ENCODE results near the gene TNFAIP8L2. TPM values are rescaled to one million over a fixed set of nuclear protein-coding genes. Genes with fewer than 3 reads are reported as not detected.

Gene TNFAIP8L2
- total RNA-seq, 6 experiments from 2014 or later = 1.1 to 4.2 (median 2.2) TPM

- WGBS (ENCODE audit: insufficient coverage, low coverage, low lambda C conversion rate, missing lambda C conversion rate) = 4% methylated on average over 11 of the region's 15 CpGs
- peak in 1 of 3 donors; percentile 64 for DNase-seq
Measured at GRCh38 chr1:151165281-151165737, 8.9 kb downstream of the TNFAIP8L2 start.

DNA sequence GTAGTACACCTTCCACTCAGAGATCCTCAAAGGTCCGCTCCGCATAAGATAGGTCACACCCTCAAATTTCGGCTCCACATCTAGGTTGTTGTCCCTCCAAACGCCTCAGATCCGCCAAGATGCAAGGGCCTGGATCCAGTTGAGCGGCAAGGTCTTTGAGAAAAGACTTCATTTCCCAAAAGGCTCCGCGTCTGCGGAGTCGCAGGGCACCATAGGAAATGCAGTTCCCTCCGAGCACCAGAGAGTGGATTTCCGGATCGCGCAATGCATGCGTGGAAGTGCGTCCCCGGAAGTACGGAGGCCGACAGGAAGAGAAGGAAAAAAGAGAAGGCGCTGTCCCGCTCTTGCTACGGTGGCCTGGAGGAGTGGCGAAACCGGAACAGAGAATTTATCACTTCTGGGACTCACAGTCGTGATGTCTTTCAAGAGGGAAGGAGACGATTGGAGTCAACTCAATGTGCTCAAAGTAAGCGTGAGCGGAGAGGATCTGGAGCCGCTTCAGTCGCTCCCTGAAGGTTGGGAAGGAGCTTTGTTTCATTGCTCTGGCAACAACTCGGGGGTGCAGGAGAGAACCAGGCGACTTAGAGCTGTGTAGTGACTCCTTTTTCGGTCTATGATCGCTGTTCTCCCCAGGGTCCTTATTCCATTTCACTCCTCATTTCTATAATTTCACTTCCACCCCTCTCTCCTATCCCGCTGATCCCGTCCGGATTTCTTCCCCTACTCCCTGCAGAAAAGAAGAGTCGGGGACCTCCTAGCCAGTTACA lies 9.5 kb downstream of the TNFAIP8L2 start, which contains the start of the genes LYSMD1 and SCNM1:
Gene LYSMD1, minus strand, starts transcription at position 165 of the 767 bp plus-strand sequence. CDS start 644 bp downstream, outside the sequence.
Gene SCNM1, plus strand, starts transcription at position 407 of the 767 bp plus-strand sequence. Its CDS starts 9 bp downstream, at position 416.
- Histone ChIP-seq H3K27ac (peak within 1 kb of the TSS; percentile 35 to 76 (median 63)), H3K4me1 (peaks cover 0 to 15% (median 7%) of the 10 kb centered on the region in 4 donors), H3K27me3 (no peaks in the 10 kb centered on the region), H3K4me3 (peak within 1 kb of the TSS; percentile 51 to 72 (median 70)), H3K9me3 (no peaks in the 10 kb centered on the region), H3K36me3 (peaks cover 0 to 26% (median 7%) of the 10 kb centered on the region in 4 donors)
- under 1% methylated on average over 35 of the region's 38 CpGs for WGBS (ENCODE audit: insufficient coverage, low coverage, low lambda C conversion rate, missing lambda C conversion rate)
- TF ChIP-seq POLR2A (IDR thresholded peaks at IDR 0.05) (peak; percentile 20), CTCF (IDR thresholded peaks at IDR 0.05) (peak in 1 of 4 donors; percentile 28)
- peak; percentile 93 to 94 (median 94) for ATAC-seq
- peak; percentile 94 to 98 (median 98) for DNase-seq
- intact Hi-C loops (cut with DNase I) = no loop called here

More at GRCh38 chr1:151165281-151165737, 8.9 kb downstream of the TNFAIP8L2 start:
- intact Hi-C loops (cut with DNase I) = no loop called here
- Histone ChIP-seq H3K4me1 (peaks cover 0 to 15% (median 7%) of the 10 kb centered on the region in 4 donors), H3K27me3 (no peaks in the 10 kb centered on the region), H3K27ac (peak overlapping the region; percentile 35 to 76 (median 63)), H3K36me3 (peaks cover 0 to 32% (median 11%) of the 10 kb centered on the region in 4 donors), H3K4me3 (peak overlapping the region; percentile 51 to 72 (median 70)), H3K9me3 (no peaks in the 10 kb centered on the region)
- peak; percentile 30 to 53 (median 45) for ATAC-seq
- TF ChIP-seq CTCF (IDR thresholded peaks at IDR 0.05) (no peak), POLR2A (IDR thresholded peaks at IDR 0.05) (no peak)

- WGBS (ENCODE audit: insufficient coverage, low coverage, low lambda C conversion rate, missing lambda C conversion rate) = 3% methylated on average over 15 of the region's 15 CpGs
- Histone ChIP-seq H3K9me3 (no peaks in the 10 kb centered on the region), H3K27me3 (no peaks in the 10 kb centered on the region), H3K4me3 (peak overlapping the region; percentile 51 to 72 (median 70)), H3K36me3 (peaks cover 0 to 21% (median 4%) of the 10 kb centered on the region in 4 donors), H3K27ac (no peak overlapping the region), H3K4me1 (peaks cover 0 to 15% (median 7%) of the 10 kb centered on the region in 4 donors)
- intact Hi-C loops (cut with DNase I) = no loop called here
- TF ChIP-seq POLR2A (IDR thresholded peaks at IDR 0.05) = no peak
- TF ChIP-seq CTCF (IDR thresholded peaks at IDR 0.05) = no peak
- ATAC-seq = no peak
- DNase-seq = no peak
Measured at GRCh38 chr1:151166505-151166956, 10.1 kb downstream of the TNFAIP8L2 start.

DNA sequence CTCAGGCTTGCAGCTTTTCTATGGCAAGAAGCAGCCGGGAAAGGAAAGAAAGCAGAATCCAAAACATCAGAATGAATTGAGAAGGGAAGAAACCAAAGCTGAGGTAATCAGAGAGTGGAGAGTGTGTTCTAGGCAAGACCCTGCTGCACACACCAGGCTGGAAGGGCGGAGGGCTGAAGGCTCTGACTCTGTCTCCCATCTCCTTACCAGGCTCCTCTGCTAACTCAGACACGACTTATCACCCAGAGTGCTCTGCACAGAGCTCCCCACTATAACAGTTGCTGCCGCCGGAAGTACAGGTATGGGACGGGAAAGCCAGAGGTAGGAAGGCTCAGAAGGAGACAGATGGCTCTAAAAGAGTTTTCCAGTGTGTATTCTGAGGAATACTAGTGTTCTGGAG lies 10.7 kb downstream of the TNFAIP8L2 start:
- 96% methylated on average over 4 of the region's 6 CpGs for WGBS (ENCODE audit: insufficient coverage, low coverage, low lambda C conversion rate, missing lambda C conversion rate)
- H3K36me3 ChIP-seq = peaks cover 0 to 15% (median 4%) of the 10 kb centered on the region in 4 donors
- intact Hi-C loops (cut with DNase I) = no loop called here
- no peaks in the 10 kb centered on the region for H3K27me3 ChIP-seq
- H3K27ac ChIP-seq = no peak overlapping the region
- no peak for ATAC-seq
- peaks cover 0 to 15% (median 7%) of the 10 kb centered on the region in 4 donors for H3K4me1 ChIP-seq
- DNase-seq = no peak
- peak overlapping the region in 1 of 3 donors; percentile 51 for H3K4me3 ChIP-seq
- no peaks in the 10 kb centered on the region for H3K9me3 ChIP-seq
- no peak for TF ChIP-seq POLR2A (IDR thresholded peaks at IDR 0.05)
- no peak for TF ChIP-seq CTCF (IDR thresholded peaks at IDR 0.05)
